HepG2 (cell line): ENCODE data around the gene GFY. TPM values are rescaled to one million over a fixed set of nuclear protein-coding genes. Genes with fewer than 3 reads are reported as not detected.

Experiments
- ATAC-seq: fragments of 200-7000 bp; cut with Tn5 transposase; 3 replicates; pipeline ENCODE4 v1.9.1; 2020; ENCODE audit warnings: mild to moderate bottlenecking, moderate library complexity
- BruUV-seq: library from RNA; stranded (reverse); fragments of 400-500 nt; replicated peaks from 2 replicates; lab custom pipeline; 2021; lab: Mats Ljungman, UMichigan
- CTCF ChIA-PET: fragments of 300-600 bp; formaldehyde crosslinking; extraction: SDS; loops from one replicate; lab custom pipeline; 2021; ENCODE audit warnings: low total read pairs, inconsistent platforms, low intra/inter-chr PET ratio; lab: Yijun Ruan, JAX
- POLR2A ChIA-PET: fragments of 350-600 bp; sonication (Branson Sonifier 250); formaldehyde crosslinking; loops from one replicate; lab custom pipeline; 2020; ENCODE audit warnings: antibody characterized with exemption, inconsistent platforms; lab: Yijun Ruan, JAX
- DNase-seq: peaks from one replicate; pipeline ENCODE4 v3.0.0-alpha.2; 2015; ENCODE audit warnings: low spot score
- FAIRE-seq: peaks from 3 replicates; lab custom pipeline; 2011; peaks lifted over from hg19 to GRCh38; lab: Jason Lieb, UNC
- H2AFZ ChIP-seq: one replicate; pipeline ENCODE4 v1.6.1; 2011; ENCODE audit warnings: low read length, inconsistent platforms
- H3K27ac ChIP-seq: fragments of 300-600 bp; 3 replicates; pipeline ENCODE4 v1.8.0; 2011; ENCODE audit warnings: mixed run types, mild to moderate bottlenecking, mixed read lengths, low read length, inconsistent platforms; ENCODE audit not compliant: insufficient read depth; ENCODE audit errors: extremely low read length
- H3K27me3 ChIP-seq, 2 experiments: fragments of 200-600 bp in 1 of 2; 2 replicates in 1 of 2; 3 replicates in 1 of 2; pipeline versions ENCODE4 v1.6.0 to v1.8.0; 2011; ENCODE audit warnings: low read length in 2 of 2, mild to moderate bottlenecking in 2 of 2, moderate library complexity in 2 of 2, inconsistent platforms in 1 of 2; ENCODE audit not compliant: insufficient read depth in 2 of 2, control insufficient read depth in 1 of 2
- H3K36me3 ChIP-seq, 2 experiments: fragments of 200-600 bp in 1 of 2; replicated peaks in 1 of 2; 2 replicates in 1 of 2; 3 replicates in 1 of 2; pipeline versions ENCODE4 v1.5.1 to v1.8.0; 2011; ENCODE audit warnings: low read length in 2 of 2, inconsistent platforms in 1 of 2; ENCODE audit not compliant: insufficient read depth in 2 of 2, control insufficient read depth in 1 of 2
- H3K4me1 ChIP-seq: 2 replicates; pipeline ENCODE4 v1.5.1; 2012; ENCODE audit warnings: low read length, inconsistent platforms; ENCODE audit not compliant: insufficient read depth
- H3K4me2 ChIP-seq: 2 replicates; pipeline ENCODE4 v1.6.0; 2011; ENCODE audit warnings: low read depth, low read length, inconsistent platforms
- H3K4me3 ChIP-seq, 3 experiments: fragments of 200-600 bp in 1 of 3; sonication (generic), shearing (Covaris generic) in 1 of 3; replicated peaks in 1 of 3; 2 replicates each; pipeline ENCODE4 v1.5.1; 2011 to 2016; ENCODE audit warnings: low read length in 3 of 3, inconsistent platforms in 2 of 3, low read depth in 2 of 3, mild to moderate bottlenecking in 2 of 3, control low read depth in 1 of 3, mixed read lengths in 1 of 3; ENCODE audit not compliant: insufficient read depth in 1 of 3
- H3K79me2 ChIP-seq: one replicate; pipeline ENCODE4 v1.6.1; 2011; ENCODE audit warnings: low read length, inconsistent platforms; ENCODE audit not compliant: insufficient read depth
- H3K9ac ChIP-seq: 2 replicates; pipeline ENCODE4 v1.6.0; 2011; ENCODE audit warnings: mild to moderate bottlenecking, low read depth, low read length, inconsistent platforms; ENCODE audit not compliant: insufficient read depth
- H3K9me3 ChIP-seq: 2 replicates; pipeline ENCODE4 v1.5.1; 2012; ENCODE audit warnings: mild to moderate bottlenecking, low read length
- H4K20me1 ChIP-seq: 2 replicates; pipeline ENCODE4 v1.6.0; 2011; ENCODE audit warnings: inconsistent platforms, mild to moderate bottlenecking, low read length, moderate library complexity; ENCODE audit not compliant: insufficient read depth
- POGZ ChIP-seq: sonication (generic); formaldehyde crosslinking; IDR thresholded peaks from 2 replicates; pipeline ENCODE4 v1.4.0; 2020; ENCODE audit warnings: mild to moderate bottlenecking, missing genetic modification reagents
- RBFOX2 ChIP-seq: fragments of 200-400 bp; formaldehyde crosslinking; IDR thresholded peaks from 2 replicates; pipeline ENCODE4 v1.6.1; 2017; ENCODE audit warnings: low read depth, mild to moderate bottlenecking, low read length
- ZBTB26 ChIP-seq: IDR thresholded peaks from 2 replicates; pipeline ENCODE4 v1.6.1; 2016; ENCODE audit warnings: missing compliant biosample characterization, missing genetic modification reagents, borderline replicate concordance
- ZNF274 ChIP-seq: sonication (generic); formaldehyde crosslinking; IDR thresholded peaks from 2 replicates; pipeline ENCODE4 v1.5.1; 2020; ENCODE audit warnings: mild to moderate bottlenecking, missing genetic modification reagents
- ZNF720 ChIP-seq: sonication (generic); formaldehyde crosslinking; IDR thresholded peaks from 2 replicates; pipeline ENCODE4 v1.4.0; 2020; ENCODE audit warnings: missing genetic modification reagents
- WGBS: methylation state at CpG from one replicate; pipeline ENCODE4 v1.1.6; 2017; ENCODE audit warnings: low lambda C conversion rate; 5-methylcytosine and 5-hydroxymethylcytosine counted together
- in situ Hi-C: cut with HindIII; loops from 2 replicates; pipeline ENCODE4 v1.10.0; 2017; ENCODE audit warnings: low pct_unique_long_range_greater_than_20kb; ENCODE audit not compliant: extremely low pct_ligation_motif_present
- intact Hi-C: fragments of 100-400 bp; cut with micrococcal nuclease; formaldehyde crosslinking; loops from one replicate; pipeline ENCODE4 v1.10.0; 2022; ENCODE audit not compliant: unreplicated experiment
- polyA plus RNA-seq, 8 experiments: library from polyadenylated mRNA; depleted of rRNA in 3 of 8; stranded (reverse) in 7 of 8; unstranded in 1 of 8; fragments of >200 nt; fragmentation: Illumina TruSeq in 4 of 8; extraction: Trizol in 4 of 8; gene quantifications; 2 replicates each; pipeline versions ENCODE4 v1.2.1 to v1.2.3, GENCODE V29; 2011 to 2016; ENCODE audit warnings: low read depth in 4 of 8, missing spikeins in 1 of 8, mixed read lengths in 1 of 8; ENCODE audit not compliant: insufficient read depth in 1 of 8
- total RNA-seq, 5 experiments: library from RNA; depleted of rRNA; stranded (reverse); fragments of >200 nt; fragmentation: Illumina TruSeq; extraction: Trizol; gene quantifications; 2 replicates each; pipeline ENCODE4 v1.2.3, GENCODE V29; 2016; ENCODE audit warnings: low read depth in 1 of 5

GFY gene
- total and polyA plus RNA-seq, 2 of the 13 experiments (the other 11 are each of a cell fraction or from before 2014, with no cell fraction given) = not detected

DNA sequence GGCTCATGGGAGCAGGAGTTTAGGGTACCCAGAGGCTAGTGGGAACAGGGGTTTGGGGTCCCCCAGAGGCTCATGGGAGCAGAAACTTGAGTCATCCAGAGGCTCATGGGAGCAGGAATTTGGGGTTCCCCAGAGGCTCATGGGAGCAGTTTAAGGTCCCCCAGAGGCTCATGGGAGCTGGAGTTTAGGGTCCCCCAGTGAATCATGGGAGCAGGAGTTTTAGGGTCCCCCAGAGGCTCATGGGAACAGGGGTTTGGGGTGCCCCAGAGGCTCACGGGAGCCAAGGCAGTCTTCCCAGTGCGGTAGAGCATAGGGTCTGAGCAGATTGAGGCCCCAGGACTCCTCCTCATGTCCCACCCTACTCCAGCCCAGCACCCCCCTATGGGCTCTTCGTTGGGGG, 40.2 kb downstream of the GFY start (continued):
- TF ChIP-seq ZBTB26 (no peak), POGZ (no peak)

- 0 out of 2 replicates have a peak, but pooled peaks cover under 1% of the 10 kb centered on the region for H3K4me1 ChIP-seq
- intact Hi-C loops = no loop called here
- H3K79me2 ChIP-seq = no peaks in the 10 kb centered on the region
- no peak overlapping the region for H3K27ac ChIP-seq
- no peaks in the 10 kb centered on the region; a peak in 1 of 5 replicates for H3K27me3 ChIP-seq
- no peak for FAIRE-seq
- H3K4me3 ChIP-seq = no peak overlapping the region
- H3K9me3 ChIP-seq = no peaks in the 10 kb centered on the region
- ChIA-PET CTCF (no interaction called here), POLR2A (no interaction called here)
- H3K36me3 ChIP-seq = peaks cover 1 to 6% of the 10 kb centered on the region in 2 experiments; a peak in 2 of 5 replicates
- no TSS peak for BruUV-seq
- no peak overlapping the region for H2AFZ ChIP-seq
- TF ChIP-seq ZNF274 (CRISPR knock-in tag) = no peak
- TF ChIP-seq RBFOX2 = 0 out of 2 replicates have a peak, but pooled peaks have one; percentile 17
- TF ChIP-seq ZNF720 (CRISPR knock-in tag) = no peak
- TF ChIP-seq, all 625 proteins: peak for 1
- in situ Hi-C loops = no loop called here
- Histone ChIP-seq H3K9ac (no peak overlapping the region), H3K4me2 (no peak overlapping the region), H4K20me1 (no peaks in the 10 kb centered on the region)
- WGBS = 96% methylated on average over 12 of the region's 19 CpGs
- ATAC-seq (no peak), DNase-seq (no peak)
Measured at GRCh38 chr19:49468199-49468598, 43.0 kb downstream of the GFY start.
